HG03460 (cell line): ENCODE results near the gene MPPED1.

Source experiments
- ATAC-seq: cut with Tn5 transposase; IDR thresholded peaks from one replicate; pipeline ENCODE4 v1.9.1; 2021; ENCODE audit not compliant: unreplicated experiment

MPPED1 gene

DNA sequence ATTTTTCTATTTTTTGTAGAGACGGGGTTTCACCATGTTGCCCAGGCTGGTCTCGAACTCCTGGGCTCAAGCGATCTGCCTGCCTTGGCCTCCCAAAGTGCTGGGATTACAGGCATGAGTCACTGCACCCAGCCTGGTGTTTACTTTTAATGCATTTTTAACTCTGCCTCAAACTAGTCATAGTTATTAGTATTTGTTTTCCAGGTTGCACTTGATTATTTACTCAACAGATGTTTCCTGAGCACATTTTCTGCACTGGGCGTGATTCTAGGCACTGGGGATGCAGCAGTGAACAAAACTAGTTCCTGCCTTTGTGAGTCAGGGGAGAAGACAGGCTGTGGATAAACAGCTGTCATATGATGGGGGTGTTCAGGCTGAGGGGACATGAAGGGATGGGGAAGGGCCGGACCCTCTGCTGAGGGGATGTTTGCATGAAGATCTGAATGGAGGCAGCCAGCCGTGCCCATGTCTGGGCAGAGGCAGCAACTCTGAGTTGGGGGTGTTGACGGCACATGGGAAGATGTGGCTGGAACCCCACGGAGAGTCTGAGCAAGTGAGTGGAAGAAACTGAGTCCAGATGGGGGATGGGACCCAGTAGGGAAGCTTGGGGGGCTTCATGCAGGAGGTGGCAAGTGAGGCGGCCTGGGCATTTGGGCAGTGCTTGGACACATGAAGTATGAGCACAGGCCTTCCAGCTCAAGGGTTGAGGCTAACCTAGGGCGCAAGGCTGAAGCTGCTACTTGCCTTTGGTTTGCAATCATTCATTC is 34.4 kb downstream of the MPPED1 start:
- ATAC-seq, result no peak

DNA sequence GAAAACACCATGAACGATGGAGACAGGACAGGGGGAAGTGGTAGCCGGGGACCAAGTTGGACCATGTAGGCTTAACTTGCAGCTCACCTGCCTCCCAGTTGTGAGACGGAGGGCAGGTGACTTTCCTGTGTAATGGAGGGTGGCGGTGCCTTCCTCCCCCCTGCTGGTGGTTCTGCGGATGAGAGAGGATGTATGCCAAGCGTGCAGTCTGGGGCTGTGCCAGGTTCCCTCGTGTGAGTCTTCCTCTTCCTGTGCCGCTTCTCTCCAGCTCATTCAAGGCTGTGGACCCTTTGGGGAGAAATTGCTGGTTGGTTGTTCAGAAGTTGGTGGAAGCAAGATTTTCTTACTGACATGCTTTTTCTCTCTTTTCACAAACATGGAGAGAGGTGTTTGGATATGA is 35.1 kb downstream of the MPPED1 start:
- no peak for ATAC-seq

DNA sequence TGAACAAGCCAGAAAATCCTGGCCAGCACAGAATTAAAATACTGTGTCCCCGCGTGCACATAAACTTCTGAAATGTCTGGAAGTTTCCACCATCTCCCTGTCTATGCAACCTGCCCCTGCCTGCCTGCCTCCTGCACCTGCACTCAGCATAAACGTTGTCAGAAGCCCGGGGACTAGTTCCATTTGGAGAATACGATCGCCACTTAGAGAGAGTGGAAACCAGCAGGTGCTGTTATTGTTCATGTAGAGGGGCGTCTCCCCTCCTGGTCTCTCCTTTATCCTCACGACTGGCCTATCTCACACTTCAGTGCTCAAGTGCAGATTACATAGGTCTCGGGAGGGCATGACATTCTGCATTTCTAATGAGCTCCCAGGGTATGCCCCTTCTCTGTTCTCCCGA is 35.6 kb downstream of the MPPED1 start:
- no peak for ATAC-seq

DNA sequence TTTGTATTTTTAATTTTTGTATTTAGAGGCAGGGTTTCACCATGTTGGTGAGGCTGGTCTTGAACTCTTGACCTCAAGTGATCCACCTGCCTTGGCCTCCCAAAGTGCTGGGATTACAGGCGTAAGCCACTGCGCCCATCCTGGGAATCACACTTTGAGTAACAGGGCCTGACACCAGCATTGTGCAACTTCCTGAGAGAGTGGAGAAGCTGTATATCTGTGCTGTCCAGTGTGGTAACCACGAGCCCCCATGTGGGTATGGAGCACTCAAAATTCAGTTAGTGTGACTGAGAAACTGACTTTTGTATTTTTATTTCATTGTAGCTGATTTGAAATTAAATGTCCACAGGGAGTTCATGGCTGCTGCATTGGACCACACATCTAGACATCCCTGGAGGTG is 36.2 kb downstream of the MPPED1 start:
- ATAC-seq, result no peak

DNA sequence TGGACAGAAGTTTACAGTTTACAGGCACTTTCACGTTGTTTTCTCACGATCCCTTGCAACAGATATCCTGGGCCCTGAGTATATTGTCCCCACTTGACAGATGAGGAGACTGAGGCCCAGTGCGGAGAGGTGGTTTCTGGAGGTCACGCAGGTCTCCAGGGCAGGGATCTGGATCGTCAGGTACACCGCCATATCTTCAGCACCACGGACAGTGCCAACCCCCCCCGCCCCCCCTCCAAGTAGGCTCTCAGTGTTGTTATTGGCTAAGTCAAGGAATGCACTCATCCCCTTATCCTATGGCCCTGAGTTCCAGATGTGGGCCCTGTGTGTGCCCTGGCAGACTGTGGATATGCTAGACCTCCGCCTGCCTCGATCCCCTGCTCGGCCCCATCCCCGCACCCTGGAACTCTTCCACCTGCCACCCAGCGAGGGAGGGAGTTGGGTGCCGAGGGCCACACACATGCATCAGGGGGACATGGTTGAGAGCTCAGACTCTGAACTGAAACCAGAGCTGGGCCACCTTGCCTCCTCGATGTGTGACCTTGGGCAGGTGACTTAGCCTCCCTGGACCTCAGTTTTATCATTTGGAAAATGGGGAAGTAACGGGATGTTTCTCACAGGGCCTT is 37.5 kb downstream of the MPPED1 start:
- ATAC-seq, result no peak

DNA sequence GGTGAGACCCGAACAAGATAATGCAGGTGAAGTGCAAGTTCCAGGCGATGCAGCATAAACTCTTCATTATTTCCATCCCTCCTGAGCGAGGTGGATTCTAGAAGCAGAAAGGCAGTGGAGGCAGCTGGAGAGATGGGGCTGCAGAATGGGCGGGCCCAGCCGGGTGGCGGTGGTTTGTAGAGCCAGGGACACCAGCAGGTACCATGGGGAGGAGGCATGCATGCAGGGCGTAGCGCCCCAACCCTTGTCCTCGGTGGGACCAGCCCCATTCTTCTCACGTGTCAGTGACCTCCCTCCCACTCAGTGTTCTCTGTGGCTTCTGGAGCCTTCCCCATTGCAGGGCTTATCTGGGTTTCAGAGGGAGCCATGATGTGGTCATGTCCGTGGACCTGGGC is 38.0 kb downstream of the MPPED1 start:
- ATAC-seq, result no peak

DNA sequence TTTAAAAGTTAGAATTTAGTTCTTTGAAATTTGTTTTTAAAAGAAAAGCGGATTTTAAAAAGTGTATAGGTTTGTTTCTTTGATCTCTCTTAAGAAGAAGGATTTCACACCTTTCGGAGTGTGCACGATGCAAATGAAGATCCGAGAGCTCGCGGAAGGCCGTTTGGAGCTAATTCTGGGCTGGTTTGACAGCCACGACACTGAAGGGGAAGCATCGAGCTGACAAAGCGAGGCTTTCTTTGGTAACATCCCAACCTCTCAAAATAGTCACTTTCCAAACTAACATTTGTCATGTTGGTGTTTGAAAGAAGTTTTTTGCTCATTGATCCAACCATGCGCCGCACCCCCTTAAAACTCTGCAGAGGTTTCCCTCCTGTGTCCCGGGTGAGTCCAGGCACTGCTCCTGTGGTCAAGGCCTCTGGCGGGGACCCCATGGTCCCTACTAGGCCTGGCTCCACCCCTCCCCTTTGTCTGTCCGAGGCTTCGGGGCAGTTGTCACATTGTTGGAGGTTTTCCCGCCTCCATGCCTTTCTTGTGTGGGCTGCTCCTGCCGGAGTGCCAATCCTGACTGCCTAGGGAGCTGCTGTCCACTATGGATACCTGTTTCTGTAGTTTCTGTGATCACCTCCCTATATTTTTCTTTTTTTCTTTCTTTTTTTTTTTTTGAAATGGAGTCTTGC is 39.7 kb downstream of the MPPED1 start:
- ATAC-seq, result no peak

DNA sequence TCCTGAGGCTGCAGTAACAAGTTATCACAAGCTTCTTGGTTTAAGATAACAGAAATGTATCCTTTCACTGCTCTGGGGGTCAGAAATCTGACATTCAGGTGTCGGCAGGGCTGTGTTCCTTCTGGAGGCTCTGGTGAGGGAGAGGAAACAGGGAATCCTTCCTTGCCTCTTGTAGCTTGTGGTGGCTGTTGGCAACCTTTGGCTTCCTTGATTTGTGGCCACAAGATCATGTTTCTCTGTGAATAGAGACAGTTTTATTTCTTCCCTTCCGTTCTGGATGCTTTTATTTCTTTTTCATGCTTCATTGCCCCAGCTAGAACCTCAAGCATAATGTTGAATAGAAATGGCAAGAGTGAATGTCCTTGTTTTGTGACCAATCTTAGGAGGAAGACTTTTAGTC is 44.0 kb downstream of the MPPED1 start:
- no peak for ATAC-seq

DNA sequence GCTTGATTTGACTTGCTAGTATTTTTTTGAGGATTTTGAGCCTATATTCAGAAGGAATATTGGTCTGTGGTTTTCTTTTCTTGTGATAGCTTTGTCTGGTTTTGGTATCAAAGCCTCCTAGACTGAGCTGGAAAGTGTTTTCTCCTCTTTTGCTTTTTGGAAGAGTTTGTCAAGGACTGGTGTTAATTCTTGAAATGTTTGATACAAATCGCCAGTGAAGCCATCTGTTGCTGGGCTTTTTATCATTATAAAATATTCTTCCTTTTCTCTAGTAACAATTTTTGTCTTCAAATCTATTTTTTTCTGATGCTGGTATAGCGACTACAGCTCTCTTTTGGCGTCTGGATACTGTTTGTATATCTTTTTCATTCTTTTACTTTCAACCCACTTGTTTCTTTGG is 45.2 kb downstream of the MPPED1 start:
- no peak for ATAC-seq

DNA sequence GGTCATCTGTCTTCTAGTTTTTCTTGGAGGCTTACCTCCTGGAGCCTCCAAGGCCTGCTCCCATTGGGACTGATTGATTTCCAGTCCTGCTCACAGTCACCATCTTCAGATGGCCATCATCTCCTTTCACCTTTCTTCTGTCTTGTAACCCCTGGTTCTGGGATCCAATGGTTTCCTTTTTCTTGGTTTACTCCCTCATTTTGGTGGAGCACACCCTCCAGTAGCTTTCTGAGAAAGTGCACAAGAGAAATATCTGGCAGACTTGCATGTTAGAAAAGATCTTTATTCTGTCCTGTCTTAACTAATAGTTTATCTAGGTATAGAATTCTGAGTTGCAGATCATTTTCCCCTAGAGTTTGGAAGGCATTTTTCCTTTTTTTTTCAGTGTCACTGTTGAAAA is 50.9 kb downstream of the MPPED1 start:
- ATAC-seq, result no peak

DNA sequence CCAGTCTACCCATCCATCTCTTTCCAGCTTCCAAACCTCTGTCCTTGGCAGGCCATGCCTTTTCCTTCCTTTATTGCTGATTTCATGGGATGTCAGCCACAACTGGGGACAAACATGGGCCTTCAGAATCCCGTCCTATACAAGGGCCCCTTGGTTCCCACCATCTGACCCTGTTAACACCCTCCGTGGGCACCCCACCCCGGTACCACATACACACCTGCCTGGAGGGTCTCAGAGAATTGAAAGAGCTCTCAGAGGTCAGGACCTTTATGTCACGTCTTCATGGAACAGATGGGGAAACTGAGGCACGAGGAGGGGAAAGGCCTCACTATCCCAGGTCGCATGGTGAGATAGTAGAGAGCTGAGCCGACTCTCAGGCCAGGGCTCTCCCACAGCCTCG is 53.0 kb downstream of the MPPED1 start:
- ATAC-seq, result no peak

DNA sequence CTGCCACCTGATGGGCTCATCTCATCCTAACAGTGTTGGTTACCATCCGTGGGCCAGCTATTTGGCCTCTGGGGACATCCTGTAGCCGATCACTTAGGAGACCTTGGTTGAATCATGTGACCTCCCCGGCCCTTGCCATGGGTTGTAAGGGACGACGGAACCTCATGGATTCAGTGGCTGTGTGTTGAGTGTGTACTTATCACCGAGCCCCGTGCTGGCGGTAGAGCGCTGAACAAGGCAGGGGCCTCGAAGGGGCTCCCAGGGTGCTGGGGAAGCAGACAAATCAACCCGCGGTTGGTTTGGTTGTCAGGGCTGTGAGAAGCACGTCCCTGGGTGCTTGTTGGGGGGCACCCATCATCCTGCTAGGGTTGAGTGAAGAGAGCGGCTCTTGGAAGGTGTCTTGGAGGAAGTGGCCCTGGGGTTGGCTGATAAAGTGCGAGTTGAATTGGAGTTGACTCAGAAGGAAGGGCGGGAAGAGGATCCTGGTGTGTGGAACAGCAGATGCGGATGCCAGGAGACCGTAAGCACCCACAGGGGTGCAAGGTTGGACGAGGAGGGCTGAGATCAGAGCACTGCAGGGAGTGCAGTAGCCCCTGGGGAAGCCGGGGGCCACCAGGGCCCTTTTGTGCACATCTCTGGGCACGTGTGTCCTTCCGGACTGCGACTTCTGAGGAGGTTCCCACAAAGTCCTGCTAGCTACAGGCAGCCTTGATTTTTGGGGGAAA is 53.6 kb downstream of the MPPED1 start:
- ATAC-seq, result no peak

DNA sequence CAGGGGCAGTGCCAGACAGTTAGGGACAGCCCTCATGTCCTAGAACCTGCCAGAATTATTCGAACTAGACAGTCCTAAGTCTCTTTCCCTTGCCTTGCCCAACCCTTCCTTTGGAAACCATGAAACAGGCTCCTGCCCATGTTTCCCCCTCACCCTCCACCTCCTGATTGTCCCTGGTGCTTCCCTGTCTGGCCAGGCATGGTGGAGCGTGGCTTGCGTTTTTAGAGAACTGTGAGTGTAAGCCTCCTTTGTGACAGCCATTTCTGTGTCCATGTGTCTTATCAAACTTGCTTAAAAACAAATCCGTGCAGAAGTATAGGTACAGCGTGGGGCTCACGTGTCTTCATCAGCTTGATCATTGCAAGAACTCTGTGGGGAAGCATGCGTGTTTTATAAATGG is 54.9 kb downstream of the MPPED1 start:
- ATAC-seq, result no peak

DNA sequence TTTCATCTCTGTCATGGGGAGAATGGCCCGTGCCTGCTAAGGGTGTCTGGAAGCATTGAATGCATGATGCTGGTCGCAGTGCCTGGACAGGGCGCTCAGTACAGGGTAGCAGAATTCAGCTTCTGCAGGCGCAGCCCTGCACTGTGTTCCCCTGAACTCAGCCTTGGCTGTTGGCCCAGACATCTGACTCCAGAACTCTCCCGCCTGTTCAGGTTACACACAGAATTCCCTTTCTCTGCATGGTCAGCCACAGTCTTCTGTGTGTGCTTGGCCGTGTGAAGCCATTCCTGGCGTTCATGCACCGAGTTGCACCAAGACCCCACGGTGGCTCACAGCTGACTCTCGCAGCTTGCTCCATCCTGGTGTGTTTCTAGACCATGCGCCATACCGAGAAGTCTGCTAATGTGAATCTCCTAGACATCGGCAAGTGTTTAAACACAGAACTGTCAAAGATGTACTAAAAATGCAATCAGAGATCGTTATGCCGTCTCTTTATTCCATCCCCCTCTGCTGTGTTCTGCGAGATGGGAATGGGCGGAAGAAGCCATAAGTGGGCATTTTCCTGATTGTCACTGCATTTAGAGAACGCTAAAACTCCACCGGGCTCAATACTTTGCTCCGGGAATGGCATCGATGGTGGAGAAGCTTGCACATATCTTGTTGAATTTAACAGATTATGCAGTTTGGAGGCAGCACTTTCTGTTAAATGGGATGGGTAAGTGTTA is 55.6 kb downstream of the MPPED1 start:
- ATAC-seq, result no peak

DNA sequence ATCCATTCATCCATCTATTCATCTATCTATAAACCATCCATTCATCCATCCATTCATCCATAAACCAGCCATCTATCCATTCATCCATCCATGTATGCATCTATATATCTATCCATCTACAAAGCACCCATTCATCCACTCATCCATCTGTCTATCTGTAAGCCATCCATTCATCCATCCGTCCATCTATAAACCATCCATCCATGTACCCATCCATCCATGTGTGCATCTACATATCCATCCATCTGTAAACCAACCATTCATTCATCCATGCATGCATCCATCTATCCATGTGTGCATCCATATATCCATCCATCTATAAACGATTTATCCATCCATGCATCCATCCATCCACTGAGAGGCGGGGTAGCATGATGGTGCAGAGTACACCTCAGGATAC is 58.4 kb downstream of the MPPED1 start:
- no peak for ATAC-seq

DNA sequence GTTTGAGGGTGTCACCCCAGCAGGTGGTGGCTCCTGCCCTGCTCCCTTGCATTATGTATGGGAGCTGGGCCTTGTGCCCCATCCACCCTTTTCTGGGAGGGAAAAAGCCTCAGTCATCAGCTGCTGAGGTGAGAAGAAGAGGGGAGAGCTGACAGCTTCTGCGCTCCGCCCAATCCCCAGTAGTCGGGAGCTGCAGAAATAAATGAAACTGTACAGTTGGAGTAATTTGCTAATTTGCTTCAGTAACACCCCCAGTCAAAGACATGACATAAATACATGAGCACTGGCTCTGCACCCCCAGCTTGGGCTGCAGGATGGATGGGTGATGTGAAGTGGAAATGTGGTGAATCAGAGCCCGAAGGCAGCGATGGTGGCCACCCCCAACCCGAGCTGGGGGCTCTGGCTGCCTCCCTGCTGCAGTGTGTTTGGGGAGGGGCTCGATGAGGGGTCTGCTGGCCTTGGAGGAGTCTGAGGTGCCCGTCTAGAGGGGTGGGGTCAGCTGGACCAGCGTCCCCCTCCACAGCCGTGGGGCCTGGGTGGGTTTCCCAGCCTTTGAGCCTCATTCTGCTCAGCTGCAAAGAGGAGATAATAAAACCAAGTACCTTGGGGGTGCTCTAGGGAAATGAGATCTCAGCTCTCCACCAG is 59.2 kb downstream of the MPPED1 start:
- ATAC-seq, result no peak

DNA sequence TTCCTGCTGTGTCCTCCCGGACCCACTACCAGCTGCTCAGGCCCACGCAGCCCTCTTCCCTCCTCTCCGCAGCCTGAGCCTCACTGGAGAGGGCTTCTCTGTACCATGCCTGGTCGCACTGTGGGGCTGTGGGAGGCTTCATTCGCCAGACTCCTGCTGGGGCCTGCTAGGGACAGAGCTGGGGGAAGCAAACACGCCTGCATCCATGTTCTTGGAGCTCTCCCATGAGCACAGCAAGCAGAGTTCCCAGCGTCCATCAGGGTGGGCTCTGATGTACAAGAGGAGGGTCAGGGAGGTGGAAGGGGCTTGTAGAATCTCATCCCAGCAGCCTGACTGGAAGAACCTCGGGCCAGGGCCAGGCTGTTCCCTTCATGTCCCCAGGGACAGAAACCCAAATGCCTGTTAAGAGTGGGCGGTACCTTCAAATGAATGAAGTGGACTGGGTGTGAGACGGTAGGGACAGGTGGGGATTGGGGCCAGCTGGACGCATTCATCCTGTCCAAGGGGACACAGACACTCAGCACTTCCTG is 59.9 kb downstream of the MPPED1 start:
- no peak for ATAC-seq

DNA sequence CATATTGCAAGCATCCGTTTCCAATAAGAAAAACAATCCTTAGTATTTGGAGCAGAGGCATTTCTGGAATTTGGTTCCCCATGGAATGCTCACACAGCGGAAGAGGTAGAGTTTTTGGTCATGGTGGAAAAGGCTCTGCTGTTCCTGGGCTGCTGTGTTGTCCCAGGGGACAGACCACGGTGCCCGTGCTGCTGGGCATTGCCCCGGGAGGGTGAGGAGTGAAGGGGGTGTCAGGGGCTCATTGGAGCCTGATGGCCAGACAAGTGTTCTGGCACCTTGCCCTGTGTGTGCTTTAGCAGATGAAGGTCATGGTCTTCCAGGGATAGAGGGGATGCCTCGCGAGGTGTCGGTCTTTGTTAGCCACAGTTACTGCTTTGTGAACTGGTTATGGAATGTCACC is 61.2 kb downstream of the MPPED1 start:
- ATAC-seq, result no peak

DNA sequence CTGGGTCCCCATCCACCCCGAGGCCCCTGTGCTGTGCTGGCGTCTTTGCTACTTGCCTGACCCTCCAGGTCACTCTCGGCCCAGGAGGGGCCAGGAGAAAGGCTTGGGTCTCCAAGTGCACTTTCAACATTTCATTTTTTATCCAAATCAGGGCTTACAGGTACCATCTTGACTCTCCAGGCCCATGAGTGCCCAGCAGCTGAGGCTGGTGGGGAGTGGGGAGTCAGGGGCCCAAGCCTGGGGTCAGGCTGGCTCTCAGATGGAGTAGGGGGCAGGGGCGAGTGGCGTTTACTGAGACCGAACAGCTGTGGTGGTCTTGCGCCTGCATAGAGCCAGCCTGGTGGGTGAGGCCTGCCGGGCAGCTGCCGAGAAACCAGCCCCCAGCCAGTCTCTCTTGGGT is 61.6 kb downstream of the MPPED1 start:
- no peak for ATAC-seq
